H9 (cell line): ENCODE data around the gene NEDD4L. TPM values are rescaled to one million over a fixed set of nuclear protein-coding genes. Genes with fewer than 3 reads are reported as not detected.

Experiments
- DNase-seq: peaks from one replicate; pipeline ENCODE4 v3.0.0-alpha.2; 2017
- H2AFZ ChIP-seq: one replicate; pipeline ENCODE4 v1.6.1; 2013; ENCODE audit warnings: mild to moderate bottlenecking, low read length, control low read depth, moderate library complexity
- H2AK5ac ChIP-seq: 2 replicates; pipeline ENCODE4 v1.6.1; 2013; ENCODE audit warnings: low read length, control low read depth, mixed read lengths; ENCODE audit not compliant: insufficient read length
- H2BK120ac ChIP-seq: one replicate; pipeline ENCODE4 v1.6.1; 2013; ENCODE audit warnings: low read depth, mild to moderate bottlenecking, low read length, control low read depth, inconsistent platforms; ENCODE audit not compliant: poor library complexity, severe bottlenecking
- H2BK12ac ChIP-seq: 2 replicates; pipeline ENCODE4 v1.6.1; 2013; ENCODE audit warnings: low read length, control low read depth, mixed read lengths, low read depth; ENCODE audit not compliant: insufficient read length
- H2BK15ac ChIP-seq: 2 replicates; pipeline ENCODE4 v1.6.1; 2013; ENCODE audit warnings: low read depth, low read length, control low read depth
- H2BK20ac ChIP-seq: one replicate; pipeline ENCODE4 v1.6.1; 2013; ENCODE audit warnings: low read depth, mild to moderate bottlenecking, low read length, control low read depth, inconsistent platforms; ENCODE audit not compliant: poor library complexity, severe bottlenecking
- H2BK5ac ChIP-seq: 2 replicates; pipeline ENCODE4 v1.6.1; 2013; ENCODE audit warnings: low read length, control low read depth, mixed read lengths; ENCODE audit not compliant: insufficient read length
- H3K14ac ChIP-seq: 2 replicates; pipeline ENCODE4 v1.6.1; 2013; ENCODE audit warnings: low read length, control low read depth; ENCODE audit not compliant: insufficient read depth
- H3K18ac ChIP-seq: 2 replicates; pipeline ENCODE4 v1.6.1; 2013; ENCODE audit warnings: low read depth, mild to moderate bottlenecking, mixed read lengths, low read length, control low read depth; ENCODE audit not compliant: insufficient read length
- H3K23ac ChIP-seq: 2 replicates; pipeline ENCODE4 v1.6.1; 2013; ENCODE audit warnings: low read length, control low read depth, mixed read lengths, low read depth; ENCODE audit not compliant: insufficient read length
- H3K23me2 ChIP-seq: 2 replicates; pipeline ENCODE4 v1.6.1; 2013; ENCODE audit warnings: low read depth, mild to moderate bottlenecking, mixed read lengths, low read length, control low read depth; ENCODE audit not compliant: insufficient read length, poor library complexity, severe bottlenecking
- H3K27ac ChIP-seq: 2 replicates; pipeline ENCODE4 v1.5.1; 2013; ENCODE audit warnings: low read length, control low read depth, mixed read lengths, low read depth; ENCODE audit not compliant: insufficient read length
- H3K27me3 ChIP-seq: 2 replicates; pipeline ENCODE4 v1.6.1; 2013; ENCODE audit warnings: low read length, control low read depth, inconsistent platforms; ENCODE audit not compliant: insufficient read depth
- H3K4ac ChIP-seq: 2 replicates; pipeline ENCODE4 v1.6.1; 2013; ENCODE audit warnings: low read depth, mild to moderate bottlenecking, control low read depth, inconsistent platforms, low read length, moderate library complexity
- H3K4me1 ChIP-seq: 2 replicates; pipeline ENCODE4 v1.6.1; 2013; ENCODE audit warnings: low read length, control low read depth, inconsistent platforms; ENCODE audit not compliant: insufficient read depth
- H3K4me2 ChIP-seq: 2 replicates; pipeline ENCODE4 v1.6.1; 2013; ENCODE audit warnings: low read length, control low read depth, mixed read lengths; ENCODE audit not compliant: insufficient read length, insufficient read depth
- H3K56ac ChIP-seq: 2 replicates; pipeline ENCODE4 v1.6.1; 2013; ENCODE audit warnings: low read depth, mild to moderate bottlenecking, mixed read lengths, low read length, control low read depth; ENCODE audit not compliant: insufficient read length
- H3K79me1 ChIP-seq: 2 replicates; pipeline ENCODE4 v1.6.1; 2013; ENCODE audit warnings: low read depth, mild to moderate bottlenecking, moderate library complexity, low read length, control low read depth, inconsistent platforms; ENCODE audit not compliant: insufficient read depth, poor library complexity, severe bottlenecking
- H3K79me2 ChIP-seq: 2 replicates; pipeline ENCODE4 v1.6.1; 2013; ENCODE audit warnings: low read length, control low read depth, inconsistent platforms; ENCODE audit not compliant: insufficient read depth
- H3K9ac ChIP-seq: 2 replicates; pipeline ENCODE4 v1.6.1; 2013; ENCODE audit warnings: low read length, control low read depth, mixed read lengths; ENCODE audit not compliant: insufficient read length; ENCODE audit errors: extremely low read depth
- H3K9me3 ChIP-seq: one replicate; pipeline ENCODE4 v1.6.1; 2013; ENCODE audit warnings: low read depth, low read length, inconsistent platforms; ENCODE audit not compliant: control insufficient read depth
- H3T11ph ChIP-seq: one replicate; pipeline ENCODE4 v1.6.1; 2013; ENCODE audit warnings: mild to moderate bottlenecking, low read length, control low read depth, inconsistent platforms
- H4K20me1 ChIP-seq: one replicate; pipeline ENCODE4 v1.6.1; 2013; ENCODE audit not compliant: control insufficient read depth, insufficient read length, insufficient read depth
- H4K5ac ChIP-seq: 2 replicates; pipeline ENCODE4 v1.6.1; 2013; ENCODE audit warnings: low read depth, mild to moderate bottlenecking, mixed read lengths, low read length, control low read depth; ENCODE audit not compliant: insufficient read length
- H4K8ac ChIP-seq: replicated peaks from 2 replicates; pipeline ENCODE4 v1.6.1; 2013; ENCODE audit warnings: low read length, control low read depth, mixed read lengths, low read depth; ENCODE audit not compliant: insufficient read length
- H4K91ac ChIP-seq: 2 replicates; pipeline ENCODE4 v1.6.1; 2013; ENCODE audit warnings: low read depth, mild to moderate bottlenecking, moderate library complexity, mixed read lengths, low read length, control low read depth; ENCODE audit not compliant: insufficient read length
- H3K27ac Mint-ChIP-seq, 3 experiments: 2 replicates in 2 of 3; 3 replicates in 1 of 3; pipeline ENCODE4 v1.8.0; 2020 to 2021; ENCODE audit warnings: mixed read lengths in 3 of 3, mild to moderate bottlenecking in 1 of 3, moderate library complexity in 1 of 3
- H3K27me3 Mint-ChIP-seq: 2 replicates; pipeline ENCODE4 v1.8.0; 2021; ENCODE audit warnings: low read depth, mild to moderate bottlenecking, moderate library complexity, mixed read lengths
- H3K36me3 Mint-ChIP-seq, 3 experiments: 2 replicates in 2 of 3; 3 replicates in 1 of 3; pipeline ENCODE4 v1.8.0; 2020 to 2021; ENCODE audit warnings: low read depth in 3 of 3, mixed read lengths in 3 of 3; ENCODE audit not compliant: insufficient read depth in 1 of 3
- H3K4me1 Mint-ChIP-seq, 2 experiments: 2 replicates each; pipeline ENCODE4 v1.8.0; 2020; ENCODE audit warnings: mixed read lengths in 2 of 2
- H3K4me3 Mint-ChIP-seq, 2 experiments: 2 replicates in 1 of 2; 3 replicates in 1 of 2; pipeline ENCODE4 v1.8.0; 2020 to 2021; ENCODE audit warnings: mild to moderate bottlenecking in 2 of 2, mixed read lengths in 2 of 2, moderate library complexity in 1 of 2
- H3K9me3 Mint-ChIP-seq, 2 experiments: 2 replicates in 1 of 2; 3 replicates in 1 of 2; pipeline ENCODE4 v1.8.0; 2020; ENCODE audit warnings: mild to moderate bottlenecking in 2 of 2, mixed read lengths in 2 of 2, moderate library complexity in 1 of 2
- WGBS: extraction: QIAGEN DNeasy Blood & Tissue Kit; methylation state at CpG from one replicate; pipeline ENCODE4 v1.1.7; 2013; ENCODE audit warnings: missing lambda C conversion rate, low lambda C conversion rate, mixed read lengths; ENCODE audit not compliant: insufficient read length; ENCODE audit errors: extremely low coverage; 5-methylcytosine and 5-hydroxymethylcytosine counted together
- total RNA-seq: library from RNA; stranded (reverse); gene quantifications from 2 replicates; pipeline ENCODE4 v1.2.1, GENCODE V29; 2021
- TF ChIP-seq, protein P1 (sequence below): fragments of 200-600 bp; sonication (generic); conservative IDR thresholded peaks from 3 replicates; pipeline ENCODE4 v1.8.0; 2021; ENCODE audit warnings: antibody characterized with exemption, mild to moderate bottlenecking

Gene NEDD4L
- total RNA-seq, 1 experiment from 2014 or later = 76.3 TPM

- no peak overlapping the region for H3K56ac ChIP-seq
Measured at GRCh38 chr18:58438161-58438957, 394.3 kb downstream of the NEDD4L start.

More at GRCh38 chr18:58438161-58438957, 394.3 kb downstream of the NEDD4L start:
- Histone ChIP-seq H3K23me2 (no peaks in the 10 kb centered on the region), H3K23ac (no peak overlapping the region), H3K9me3 (no peaks in the 10 kb centered on the region), H2AFZ (no peak overlapping the region), H2BK120ac (no peak overlapping the region), H3T11ph (no peak overlapping the region), H3K14ac (no peak overlapping the region), H3K27me3 (no peaks in the 10 kb centered on the region), H3K27ac (no peak overlapping the region), H3K9ac (no peak overlapping the region), H2BK12ac (no peak overlapping the region), H2BK20ac (no peak overlapping the region), H3K79me2 (no peaks in the 10 kb centered on the region), H2BK5ac (no peak overlapping the region), H3K4me1 (no peaks in the 10 kb centered on the region), H3K18ac (no peak overlapping the region), H4K91ac (no peak overlapping the region), H4K20me1 (no peaks in the 10 kb centered on the region), H3K79me1 (no peaks in the 10 kb centered on the region), H3K4ac (no peak overlapping the region), H2AK5ac (no peak overlapping the region), H4K8ac (peak overlapping the region; percentile 91), H2BK15ac (no peak overlapping the region), H3K4me2 (no peak overlapping the region), H4K5ac (no peak overlapping the region)
- Mint-ChIP-seq H3K4me3 (no peak overlapping the region), H3K4me1 (peaks cover 3 to 6% of the 10 kb centered on the region in 2 experiments; a peak in 2 of 4 replicates), H3K27ac (no peak overlapping the region), H3K9me3 (no peaks in the 10 kb centered on the region), H3K27me3 (peaks cover 5% of the 10 kb centered on the region), H3K36me3 (no peaks in the 10 kb centered on the region)
- no peak for DNase-seq
- no CpG with 5 or more reads among the region's 6 CpGs for WGBS
- TF ChIP-seq, protein P1, sequence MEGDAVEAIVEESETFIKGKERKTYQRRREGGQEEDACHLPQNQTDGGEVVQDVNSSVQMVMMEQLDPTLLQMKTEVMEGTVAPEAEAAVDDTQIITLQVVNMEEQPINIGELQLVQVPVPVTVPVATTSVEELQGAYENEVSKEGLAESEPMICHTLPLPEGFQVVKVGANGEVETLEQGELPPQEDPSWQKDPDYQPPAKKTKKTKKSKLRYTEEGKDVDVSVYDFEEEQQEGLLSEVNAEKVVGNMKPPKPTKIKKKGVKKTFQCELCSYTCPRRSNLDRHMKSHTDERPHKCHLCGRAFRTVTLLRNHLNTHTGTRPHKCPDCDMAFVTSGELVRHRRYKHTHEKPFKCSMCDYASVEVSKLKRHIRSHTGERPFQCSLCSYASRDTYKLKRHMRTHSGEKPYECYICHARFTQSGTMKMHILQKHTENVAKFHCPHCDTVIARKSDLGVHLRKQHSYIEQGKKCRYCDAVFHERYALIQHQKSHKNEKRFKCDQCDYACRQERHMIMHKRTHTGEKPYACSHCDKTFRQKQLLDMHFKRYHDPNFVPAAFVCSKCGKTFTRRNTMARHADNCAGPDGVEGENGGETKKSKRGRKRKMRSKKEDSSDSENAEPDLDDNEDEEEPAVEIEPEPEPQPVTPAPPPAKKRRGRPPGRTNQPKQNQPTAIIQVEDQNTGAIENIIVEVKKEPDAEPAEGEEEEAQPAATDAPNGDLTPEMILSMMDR = no peak
